GM19193 (cell line): ENCODE results near the gene S100A16.
A peak's percentile ranks its signal among the peaks of the same experiment; 100 is the strongest.

Source experiments
- POLR2A ChIP-seq: IDR thresholded peaks from 4 replicates; pipeline ENCODE4 v1.6.1; 2011; ENCODE audit not compliant: insufficient read depth, insufficient read length; ENCODE audit errors: extremely low read depth

Gene S100A16

DNA sequence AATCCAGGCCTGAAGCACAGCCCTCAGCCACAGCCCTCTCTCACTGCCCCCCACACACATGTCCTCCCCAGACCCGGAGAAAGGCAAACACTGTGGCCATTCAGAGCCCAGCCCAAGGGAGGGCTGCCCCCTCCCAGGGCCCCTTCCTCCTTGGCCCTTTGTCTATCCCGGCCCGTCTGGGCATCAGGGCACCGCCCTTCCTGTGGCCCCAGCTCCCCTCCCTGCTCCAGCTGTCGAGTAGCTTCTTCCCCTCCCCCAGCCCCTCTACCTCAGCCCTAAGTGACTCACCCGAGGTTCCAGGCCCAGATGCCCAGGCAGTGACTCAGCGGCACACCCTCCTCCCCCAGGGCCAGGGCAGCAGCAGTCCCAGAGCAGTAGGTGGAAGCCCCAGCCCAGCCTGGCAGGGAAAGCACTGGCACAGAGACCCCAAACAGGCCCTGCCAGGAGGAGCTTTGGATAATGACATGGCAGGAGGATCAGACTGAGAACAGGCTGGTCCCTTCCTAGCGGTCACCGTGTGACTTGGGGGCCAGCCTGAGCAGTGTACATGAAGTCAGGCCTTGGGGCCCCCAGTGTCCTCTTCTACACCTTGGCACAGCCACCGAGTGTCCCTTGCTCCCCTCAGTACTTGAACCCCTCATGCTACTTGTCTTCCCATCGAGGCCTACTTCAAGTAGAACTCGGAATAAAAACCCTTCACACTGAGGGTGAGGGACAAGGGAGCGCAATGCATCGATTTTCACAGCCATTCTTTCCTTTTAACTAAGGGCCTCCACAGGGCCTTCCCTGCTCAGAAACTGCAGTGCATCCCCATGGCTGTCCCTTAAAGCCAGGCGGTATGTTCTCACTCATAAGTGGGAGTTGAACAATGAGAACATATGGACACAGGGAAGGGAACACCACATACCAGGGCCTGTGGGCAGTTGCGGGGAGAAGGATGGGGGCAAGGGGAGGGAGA is 46.2 kb downstream of the S100A16 start:
- no peak for TF ChIP-seq POLR2A

DNA sequence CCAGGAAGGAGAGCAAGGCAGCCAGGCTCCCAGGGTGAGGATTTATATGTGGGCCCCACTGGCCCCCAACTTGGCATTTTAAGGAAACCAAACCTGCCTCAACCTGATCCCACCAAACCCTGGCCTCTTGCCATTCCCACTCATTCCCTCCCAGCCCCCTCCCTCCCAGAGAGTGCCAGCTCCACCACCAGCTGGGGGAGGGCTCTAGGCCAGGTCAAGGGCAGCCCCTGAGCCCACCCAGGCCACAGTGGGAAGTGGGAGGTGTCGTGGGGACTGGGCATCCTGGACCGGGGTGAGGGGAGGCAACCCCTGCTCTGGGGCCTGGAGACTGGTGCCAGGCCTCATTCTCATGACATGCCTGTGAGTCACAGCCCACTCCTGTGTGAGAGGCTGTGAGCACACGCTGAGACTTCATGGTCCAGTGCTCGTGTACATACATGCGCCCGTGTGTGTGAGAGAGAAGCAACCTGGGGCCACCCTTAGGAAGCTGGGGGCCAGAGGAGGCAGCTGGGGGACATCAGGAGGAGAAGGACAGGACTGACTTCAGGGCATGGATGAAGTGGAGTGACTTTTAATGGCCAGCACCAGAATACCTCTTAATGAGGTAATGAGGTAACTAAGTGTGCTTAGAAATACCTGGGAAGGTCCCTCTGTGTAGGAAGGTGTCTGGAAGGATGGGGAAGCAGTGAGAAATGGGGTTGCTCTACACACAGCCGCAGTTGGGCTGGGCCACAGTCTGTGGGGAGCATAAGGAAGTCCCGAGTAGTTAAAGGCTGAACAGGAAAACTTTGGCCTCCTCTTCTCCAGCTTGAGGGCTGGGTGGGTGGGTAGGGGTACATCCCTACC is 47.2 kb downstream of the S100A16 start, which contains the start of gene S100A2:
Gene S100A2, minus strand, starts transcription at position 316 of the 846 bp plus-strand sequence. CDS start 1,967 bp downstream, outside the sequence.
- peak; percentile 25 for TF ChIP-seq POLR2A

- TF ChIP-seq POLR2A, result no peak
Observed at GRCh38 chr1:153563991-153564390, 48.9 kb downstream of the S100A16 start.

- TF ChIP-seq POLR2A, result no peak
Observed at GRCh38 chr1:153563483-153563901, 49.4 kb downstream of the S100A16 start.

DNA sequence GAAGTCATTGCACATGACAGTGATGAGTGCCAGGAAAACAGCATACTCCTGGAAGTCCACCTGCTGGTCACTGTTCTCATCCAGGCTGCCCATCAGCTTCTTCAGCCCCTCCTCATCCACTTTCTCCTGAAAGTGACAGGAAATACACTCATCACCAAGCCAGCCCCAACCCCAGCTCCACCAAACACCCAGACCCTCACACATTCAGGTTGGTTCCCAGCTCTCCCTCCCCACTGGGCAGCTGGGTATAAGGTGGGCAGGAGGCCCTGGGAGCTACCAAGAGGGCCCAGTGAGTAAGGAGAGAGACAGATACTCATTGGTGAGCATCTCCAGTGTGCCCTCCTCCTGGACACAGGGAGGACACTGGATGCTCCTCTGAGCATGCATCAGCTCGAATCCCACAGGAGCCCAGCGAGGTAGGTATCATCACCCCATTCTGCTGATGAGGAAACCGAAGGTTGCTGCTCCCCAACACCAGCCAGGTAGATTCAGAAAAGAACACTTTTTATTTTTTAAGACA is 51.4 kb downstream of the S100A16 start:
- TF ChIP-seq POLR2A, result no peak

- TF ChIP-seq POLR2A, result no peak
Observed at GRCh38 chr1:153560771-153561465, 52.0 kb downstream of the S100A16 start.

GRCh38 chr1:153560241-153560640 is 52.7 kb downstream of the S100A16 start:
- no peak for TF ChIP-seq POLR2A

DNA sequence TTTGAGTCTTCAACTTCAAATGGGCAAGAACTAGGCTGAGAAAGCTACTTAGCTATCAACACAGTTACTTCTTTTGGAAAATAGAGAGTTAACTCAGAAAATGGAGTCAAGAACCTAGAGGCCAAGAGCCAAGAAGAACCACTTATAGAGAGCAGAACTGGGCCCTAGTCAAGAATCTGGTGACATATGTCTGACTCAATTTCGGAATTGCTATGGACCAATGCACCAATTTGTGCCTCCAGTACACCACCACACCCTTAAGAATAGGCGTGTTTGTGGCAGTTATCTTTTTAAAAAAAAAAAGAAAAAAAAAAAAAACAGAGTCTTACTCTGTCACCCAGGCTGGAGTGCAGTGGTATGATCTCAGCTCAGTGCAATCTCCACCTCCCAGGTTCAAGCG is 55.1 kb downstream of the S100A16 start:
- no peak for TF ChIP-seq POLR2A
